ENCODE data around the gene PRPF40B.

DNA sequence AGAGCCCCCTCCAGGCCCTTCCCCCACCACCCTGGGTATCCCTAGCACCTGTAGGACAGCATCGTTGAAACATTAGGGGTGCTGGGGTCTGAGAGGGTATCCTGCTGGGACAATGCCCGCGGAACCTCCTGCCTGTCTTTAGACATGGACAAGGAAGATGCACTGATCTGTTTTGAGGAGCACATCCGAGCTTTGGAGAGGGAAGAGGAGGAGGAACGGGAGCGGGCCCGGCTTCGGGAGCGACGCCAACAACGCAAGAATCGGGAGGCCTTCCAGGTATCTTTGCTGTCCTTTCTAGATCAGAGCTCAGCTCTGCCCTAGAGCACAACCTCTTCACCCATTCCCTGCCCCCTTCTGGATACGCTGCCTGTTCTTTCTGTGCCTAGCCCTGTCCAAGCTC, 13.2 kb downstream of the PRPF40B start:
- no peak for TF ChIP-seq CTCF (IDR thresholded peaks at IDR 0.05)
- no peak for TF ChIP-seq EP300 (IDR thresholded peaks at IDR 0.05)
